Body of pancreas (tissue), 4 donors: Measurements from ENCODE around the gene MAML3. TPM values are rescaled to one million over a fixed set of nuclear protein-coding genes. Genes with fewer than 3 reads are reported as not detected.
A peak's percentile ranks its signal among the peaks of the same experiment; 100 is the strongest.

Experiments used
- ATAC-seq: fragments of 150-250 bp; one replicate; pipeline ENCODE4 v1.9.1; 2016
- DNase-seq, 4 donors: peaks; one replicate each; pipeline ENCODE4 v3.0.0-alpha.2; 2019
- H3K27ac ChIP-seq, 4 donors: fragments of 200-600 bp; sonication (generic); 1 replicate in 3 of 4; 2 replicates in 1 of 4; pipeline versions ENCODE4 v1.5.1 to v1.6.1; 2016 to 2019; ENCODE audit warnings: mild to moderate bottlenecking in 1 of 4, mixed read lengths in 1 of 4, moderate library complexity in 1 of 4
- H3K27me3 ChIP-seq, 2 donors: fragments of 200-600 bp; sonication (generic); one replicate each; pipeline ENCODE4 v1.6.0; 2016; ENCODE audit warnings: mild to moderate bottlenecking in 1 of 2
- H3K36me3 ChIP-seq, 2 donors: fragments of 200-600 bp; sonication (generic); replicated peaks in 1 of 2; 2 replicates each; pipeline ENCODE4 v1.5.1; 2016; ENCODE audit warnings: low read depth in 2 of 2; ENCODE audit not compliant: insufficient read depth in 1 of 2
- H3K4me1 ChIP-seq: fragments of 200-600 bp; sonication (generic); one replicate; pipeline ENCODE4 v1.6.0; 2016
- H3K4me3 ChIP-seq, 2 donors: fragments of 200-600 bp; sonication (generic); 1 replicate in 1 of 2; 2 replicates in 1 of 2; pipeline ENCODE4 v1.5.1; 2016 to 2019
- H3K9me3 ChIP-seq, 3 donors: fragments of 200-600 bp; sonication (generic); 1 replicate in 2 of 3; 2 replicates in 1 of 3; pipeline ENCODE4 v1.5.1; 2016
- CTCF ChIP-seq, 7 experiments: fragments of 450-650 bp in 4 of 7; fragments of 200-600 bp in 3 of 7; sonication (generic) in 3 of 7; IDR thresholded peaks; one replicate each; pipeline ENCODE4 v1.5.1; 2016 to 2019; ENCODE audit warnings: antibody characterized with exemption in 7 of 7
- POLR2A ChIP-seq, 3 donors: fragments of 450-650 bp; IDR thresholded peaks; one replicate each; pipeline ENCODE4 v1.6.1; 2016; ENCODE audit warnings: antibody characterized with exemption in 3 of 3, mild to moderate bottlenecking in 2 of 3
- WGBS, 2 donors: methylation state at CpG; one replicate each; pipeline ENCODE4 v1.1.5; 2017; 5-methylcytosine and 5-hydroxymethylcytosine counted together
- intact Hi-C: fragments of 100-400 bp; cut with DNase I; formaldehyde crosslinking; loops from one replicate; pipeline ENCODE4 v1.15.1; 2023
- total RNA-seq, 2 donors: library from RNA; depleted of rRNA; stranded (reverse); fragments of >200 nt; gene quantifications; one replicate each; pipeline ENCODE4 v1.1.0, GENCODE V29; 2016

Gene MAML3
- total RNA-seq, 2 donors from 2014 or later = 11.2 to 11.4 TPM

GRCh38 chr4:140028101-140028500 lies 125.9 kb downstream of the MAML3 start:
- TF ChIP-seq POLR2A (IDR thresholded peaks at IDR 0.05) (no peak), CTCF (IDR thresholded peaks at IDR 0.05) (no peak)
- Histone ChIP-seq H3K9me3 (no peaks in the 10 kb centered on the region), H3K27ac (no peak overlapping the region), H3K4me3 (no peak overlapping the region), H3K36me3 (no peaks in the 10 kb centered on the region), H3K4me1 (peaks cover 19% of the 10 kb centered on the region), H3K27me3 (no peaks in the 10 kb centered on the region)
- WGBS, 2 donors = 41 to 78% methylated on average over 1 of the region's 1 CpG
- ATAC-seq (no peak), DNase-seq (no peak)
- intact Hi-C loops = no loop called here

GRCh38 chr4:140027101-140027500 lies 126.9 kb downstream of the MAML3 start:
- no peak overlapping the region for H3K27ac ChIP-seq
- H3K9me3 ChIP-seq = no peaks in the 10 kb centered on the region
- H3K4me3 ChIP-seq = no peak overlapping the region
- no peak for TF ChIP-seq POLR2A (IDR thresholded peaks at IDR 0.05)
- TF ChIP-seq CTCF (IDR thresholded peaks at IDR 0.05) = no peak
- H3K4me1 ChIP-seq = peaks cover 28% of the 10 kb centered on the region
- DNase-seq (no peak), ATAC-seq (no peak)
- intact Hi-C loops = no loop called here
- no peaks in the 10 kb centered on the region for H3K36me3 ChIP-seq
- 76 to 83% methylated on average over 5 of the region's 5 CpGs for WGBS, 2 donors
- no peaks in the 10 kb centered on the region for H3K27me3 ChIP-seq

DNA sequence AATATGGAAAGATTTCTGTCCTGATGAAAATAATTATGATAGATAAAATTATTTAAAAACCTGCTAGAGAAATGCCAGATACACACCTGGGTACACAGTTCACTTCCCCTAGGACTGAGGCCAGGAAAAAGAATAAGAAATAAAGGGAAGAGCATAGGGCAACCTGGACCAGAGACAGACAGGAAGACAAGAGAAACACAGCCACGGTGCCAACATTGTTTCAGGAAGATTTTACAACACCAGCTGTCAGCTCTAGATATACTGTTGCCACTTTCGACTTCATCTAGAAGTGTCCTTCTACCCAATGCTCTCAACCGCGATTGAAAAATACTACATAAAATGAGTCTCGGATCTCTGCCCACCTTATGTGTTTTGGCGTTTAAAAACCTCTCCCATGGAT lies 128.5 kb downstream of the MAML3 start:
- H3K27me3 ChIP-seq = no peaks in the 10 kb centered on the region
- H3K4me1 ChIP-seq = peaks cover 42% of the 10 kb centered on the region
- WGBS, 2 donors = 54 to 57% methylated on average over 6 of the region's 6 CpGs
- H3K9me3 ChIP-seq = no peaks in the 10 kb centered on the region
- no peak for DNase-seq
- no peak overlapping the region for H3K4me3 ChIP-seq
- TF ChIP-seq CTCF (IDR thresholded peaks at IDR 0.05) (no peak), POLR2A (IDR thresholded peaks at IDR 0.05) (no peak)
- no peak overlapping the region for H3K27ac ChIP-seq
- H3K36me3 ChIP-seq = no peaks in the 10 kb centered on the region
- intact Hi-C loops = no loop called here
- ATAC-seq = no peak

DNA sequence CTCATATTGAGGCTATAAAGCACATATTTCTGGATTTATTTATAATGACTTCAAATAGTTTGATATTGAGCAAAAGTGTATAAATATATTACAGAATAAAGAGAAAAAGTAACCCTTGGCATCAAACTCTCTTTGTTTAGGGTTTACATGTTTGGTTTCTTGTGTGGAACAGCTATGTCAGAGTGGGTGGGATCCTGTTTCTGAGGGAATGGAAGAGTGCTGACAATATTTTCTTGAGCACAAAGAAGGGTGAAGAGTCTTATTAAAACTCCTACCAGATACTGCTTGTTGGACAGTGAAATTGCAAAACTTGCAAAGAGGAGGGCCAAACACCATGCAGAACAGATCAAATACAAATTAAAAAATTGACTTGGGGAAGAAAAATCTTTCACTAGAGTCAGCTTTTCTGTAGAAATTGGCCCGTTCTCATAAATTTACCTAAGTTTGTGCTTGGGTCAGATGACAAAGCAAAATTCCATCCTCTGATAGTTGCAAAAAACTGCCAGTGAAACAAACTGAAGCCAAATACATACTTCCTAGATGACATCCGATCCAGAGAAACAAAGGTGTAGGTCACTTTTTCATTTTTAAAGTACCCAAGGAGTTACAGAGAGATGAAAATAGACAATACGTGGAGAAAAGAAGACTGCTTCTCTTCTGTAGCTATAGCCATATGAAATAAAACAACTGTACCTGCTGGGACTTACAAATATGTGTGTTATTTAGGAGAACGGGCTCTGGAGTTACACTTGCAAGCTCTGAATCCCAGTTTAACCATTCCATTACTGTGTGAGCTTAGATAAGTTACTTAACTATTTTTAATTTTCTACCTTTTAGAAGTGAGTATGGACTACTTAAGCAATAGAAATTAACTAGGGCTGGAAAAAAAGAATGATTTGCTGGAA lies 133.3 kb downstream of the MAML3 start:
- H3K27me3 ChIP-seq = no peaks in the 10 kb centered on the region
- no peak overlapping the region for H3K4me3 ChIP-seq
- intact Hi-C loops = no loop called here
- WGBS, 2 donors = 3% methylated on average over 4 of the region's 4 CpGs
- no peaks in the 10 kb centered on the region for H3K9me3 ChIP-seq
- no peak for TF ChIP-seq POLR2A (IDR thresholded peaks at IDR 0.05)
- no peak for TF ChIP-seq CTCF (IDR thresholded peaks at IDR 0.05)
- peak; percentile 69 for ATAC-seq
- DNase-seq = no peak
- peak overlapping the region; percentile 13 to 92 (median 76) for H3K27ac ChIP-seq
- H3K4me1 ChIP-seq = peaks cover 57% of the 10 kb centered on the region
- no peaks in the 10 kb centered on the region for H3K36me3 ChIP-seq
